SK-N-SH treated with all-trans-retinoic acid at 6 μM for 48 hours (cell line): ENCODE measurements around the gene TMEM14A.

Experiments
- PATZ1 ChIP-seq: fragments of 250-450 bp; sonication (Bioruptor Pico); IDR thresholded peaks from 2 replicates; pipeline ENCODE4 v1.8.0; 2020; ENCODE audit warnings: mild to moderate bottlenecking, moderate library complexity, borderline replicate concordance
- TF ChIP-seq, protein P1 (sequence below): fragments of 250-450 bp; sonication (Bioruptor Pico); IDR thresholded peaks from 2 replicates; pipeline ENCODE4 v1.5.1; 2020; ENCODE audit warnings: low read depth, mild to moderate bottlenecking, moderate library complexity

GRCh38 chr6:52667572-52667971, 3.3 kb upstream of the TMEM14A start:
- TF ChIP-seq, protein P1, sequence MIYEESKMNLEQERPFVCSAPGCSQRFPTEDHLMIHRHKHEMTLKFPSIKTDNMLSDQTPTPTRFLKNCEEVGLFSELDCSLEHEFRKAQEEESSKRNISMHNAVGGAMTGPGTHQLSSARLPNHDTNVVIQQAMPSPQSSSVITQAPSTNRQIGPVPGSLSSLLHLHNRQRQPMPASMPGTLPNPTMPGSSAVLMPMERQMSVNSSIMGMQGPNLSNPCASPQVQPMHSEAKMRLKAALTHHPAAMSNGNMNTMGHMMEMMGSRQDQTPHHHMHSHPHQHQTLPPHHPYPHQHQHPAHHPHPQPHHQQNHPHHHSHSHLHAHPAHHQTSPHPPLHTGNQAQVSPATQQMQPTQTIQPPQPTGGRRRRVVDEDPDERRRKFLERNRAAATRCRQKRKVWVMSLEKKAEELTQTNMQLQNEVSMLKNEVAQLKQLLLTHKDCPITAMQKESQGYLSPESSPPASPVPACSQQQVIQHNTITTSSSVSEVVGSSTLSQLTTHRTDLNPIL (CRISPR knock-in tag): no peak
- no peak for TF ChIP-seq PATZ1 (CRISPR knock-in tag)
